Brain pericyte (primary cell): Measurements from ENCODE around the gene C15orf40.
"Not testable (repeated sequence)": the region's sequence is repeated elsewhere in the genome, so short reads cannot be mapped to it uniquely, and the experiment has no call there.

Experiments used
- DNase-seq: peaks from one replicate; pipeline ENCODE4 v3.0.0-alpha.2; 2012; ENCODE audit warnings: low read depth, low spot score

The C15orf40 gene

GRCh38 chr15:82952158-82953081 is 59.0 kb downstream of the C15orf40 start, which contains the start of gene HOMER2:
Gene HOMER2, minus strand, starts transcription at chr15:82952720. Its CDS starts 185 bp downstream, at chr15:82952535.
- DNase-seq: no peak

- DNase-seq: no peak
Observed at GRCh38 chr15:82951472-82952157, 59.8 kb downstream of the C15orf40 start.

- DNase-seq: no peak
Observed at GRCh38 chr15:82950746-82951370, 60.6 kb downstream of the C15orf40 start.

GRCh38 chr15:82950295-82950694 is 61.1 kb downstream of the C15orf40 start:
- no peak for DNase-seq

- no peak for DNase-seq
Observed at GRCh38 chr15:82946155-82946701, 65.2 kb downstream of the C15orf40 start.

GRCh38 chr15:82945326-82945725 is 66.1 kb downstream of the C15orf40 start:
- DNase-seq: no peak

- DNase-seq: no peak
Observed at GRCh38 chr15:82944821-82945220, 66.6 kb downstream of the C15orf40 start.

GRCh38 chr15:82944056-82944455 is 67.4 kb downstream of the C15orf40 start:
- no peak for DNase-seq

GRCh38 chr15:82943176-82943575 is 68.3 kb downstream of the C15orf40 start:
- no peak for DNase-seq

- no peak for DNase-seq
Observed at GRCh38 chr15:82942691-82943090, 68.7 kb downstream of the C15orf40 start.

- not testable (repeated sequence) for DNase-seq
Observed at GRCh38 chr15:82939678-82940077, 71.8 kb downstream of the C15orf40 start.
